Measurements from ENCODE around the gene ARL3.

DNA sequence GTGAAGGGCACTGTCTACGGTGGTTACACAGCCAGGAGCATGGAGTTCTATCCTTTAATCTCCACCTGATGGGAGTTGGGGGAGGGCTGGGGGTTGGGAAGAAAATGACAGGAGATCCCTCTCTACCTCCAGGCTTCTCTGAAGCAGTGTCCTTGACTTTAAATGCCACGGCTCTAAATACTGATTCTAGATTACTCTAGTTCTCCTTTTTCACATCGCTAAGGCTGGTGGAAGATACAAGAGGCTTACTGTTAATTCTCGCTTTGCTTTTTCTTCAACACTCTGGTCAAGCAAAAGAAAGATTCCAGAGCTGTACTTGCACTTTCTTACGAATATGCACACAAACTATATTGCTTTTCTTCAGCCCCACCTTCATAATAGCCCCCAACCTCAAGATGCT, 30.5 kb downstream of the ARL3 start:
- TF ChIP-seq, protein P1, sequence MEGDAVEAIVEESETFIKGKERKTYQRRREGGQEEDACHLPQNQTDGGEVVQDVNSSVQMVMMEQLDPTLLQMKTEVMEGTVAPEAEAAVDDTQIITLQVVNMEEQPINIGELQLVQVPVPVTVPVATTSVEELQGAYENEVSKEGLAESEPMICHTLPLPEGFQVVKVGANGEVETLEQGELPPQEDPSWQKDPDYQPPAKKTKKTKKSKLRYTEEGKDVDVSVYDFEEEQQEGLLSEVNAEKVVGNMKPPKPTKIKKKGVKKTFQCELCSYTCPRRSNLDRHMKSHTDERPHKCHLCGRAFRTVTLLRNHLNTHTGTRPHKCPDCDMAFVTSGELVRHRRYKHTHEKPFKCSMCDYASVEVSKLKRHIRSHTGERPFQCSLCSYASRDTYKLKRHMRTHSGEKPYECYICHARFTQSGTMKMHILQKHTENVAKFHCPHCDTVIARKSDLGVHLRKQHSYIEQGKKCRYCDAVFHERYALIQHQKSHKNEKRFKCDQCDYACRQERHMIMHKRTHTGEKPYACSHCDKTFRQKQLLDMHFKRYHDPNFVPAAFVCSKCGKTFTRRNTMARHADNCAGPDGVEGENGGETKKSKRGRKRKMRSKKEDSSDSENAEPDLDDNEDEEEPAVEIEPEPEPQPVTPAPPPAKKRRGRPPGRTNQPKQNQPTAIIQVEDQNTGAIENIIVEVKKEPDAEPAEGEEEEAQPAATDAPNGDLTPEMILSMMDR (IDR thresholded peaks at IDR 0.05), result no peak
- TF ChIP-seq POLR2A (IDR thresholded peaks at IDR 0.05), result no peak
- TF ChIP-seq POLR2AphosphoS5 (IDR thresholded peaks at IDR 0.05), result no peak
- no peak for TF ChIP-seq EP300 (IDR thresholded peaks at IDR 0.05)

All from gastroesophageal sphincter (tissue), 3 donors.